HG02852 (cell line): ENCODE data around the gene CCNG1.
"Not testable (repeated sequence)": the region's sequence is repeated elsewhere in the genome, so short reads cannot be mapped to it uniquely, and the experiment has no call there.

Source experiments
- ATAC-seq: cut with Tn5 transposase; IDR thresholded peaks from one replicate; pipeline ENCODE4 v1.9.1; 2021; ENCODE audit warnings: mild to moderate bottlenecking, moderate library complexity; ENCODE audit not compliant: unreplicated experiment

The CCNG1 gene

GRCh38 chr5:163440954-163441353, 3.6 kb downstream of the CCNG1 start:
- no peak for ATAC-seq

- ATAC-seq = no peak
Observed at GRCh38 chr5:163444526-163444925, 7.1 kb downstream of the CCNG1 start.

- no peak for ATAC-seq
Observed at GRCh38 chr5:163445345-163445744, 8.0 kb downstream of the CCNG1 start.

- ATAC-seq = no peak
Observed at GRCh38 chr5:163447191-163447590, 9.8 kb downstream of the CCNG1 start.

GRCh38 chr5:163447875-163448274, 10.5 kb downstream of the CCNG1 start:
- no peak for ATAC-seq

GRCh38 chr5:163448491-163448890, 11.1 kb downstream of the CCNG1 start:
- ATAC-seq = no peak

- ATAC-seq = no peak
Observed at GRCh38 chr5:163451489-163451888, 14.1 kb downstream of the CCNG1 start.

- ATAC-seq = no peak
Observed at GRCh38 chr5:163453705-163454104, 16.3 kb downstream of the CCNG1 start.

- not testable (repeated sequence) for ATAC-seq
Observed at GRCh38 chr5:163455406-163455805, 18.0 kb downstream of the CCNG1 start.

- ATAC-seq = no peak
Observed at GRCh38 chr5:163456029-163456589, 18.7 kb downstream of the CCNG1 start.

GRCh38 chr5:163456840-163457239, 19.4 kb downstream of the CCNG1 start:
- ATAC-seq = no peak

GRCh38 chr5:163458778-163459385, 21.5 kb downstream of the CCNG1 start:
- ATAC-seq = no peak

- peak; percentile 8 for ATAC-seq
Observed at GRCh38 chr5:163459462-163459818, 22.0 kb downstream of the CCNG1 start.

- ATAC-seq = peak; percentile 77
Observed at GRCh38 chr5:163459819-163460561, 22.6 kb downstream of the CCNG1 start, which contains the start of gene NUDCD2. Gene NUDCD2 (minus strand): TSS chr5:163460102. CDS start chr5:163460050, 52 bp downstream.

- ATAC-seq = no peak
Observed at GRCh38 chr5:163460562-163461171, 23.3 kb downstream of the CCNG1 start, which contains the start of gene HMMR. Gene HMMR (plus strand): TSS chr5:163460632. CDS start chr5:163460693, 61 bp downstream.

GRCh38 chr5:163463063-163463435, 25.7 kb downstream of the CCNG1 start:
- ATAC-seq = no peak

GRCh38 chr5:163467682-163468081, 30.3 kb downstream of the CCNG1 start:
- ATAC-seq = no peak

GRCh38 chr5:163473635-163474243, 36.3 kb downstream of the CCNG1 start:
- no peak for ATAC-seq

GRCh38 chr5:163475411-163475810, 38.0 kb downstream of the CCNG1 start:
- no peak for ATAC-seq

- no peak for ATAC-seq
Observed at GRCh38 chr5:163478126-163478981, 41.0 kb downstream of the CCNG1 start.

- ATAC-seq = no peak
Observed at GRCh38 chr5:163478982-163479271, 41.5 kb downstream of the CCNG1 start.
